HL-60 (cell line): ENCODE measurements around the gene RHOH.

ENCODE experiments used
- DNase-seq, 2 experiments: peaks; one replicate each; pipeline ENCODE4 v3.0.0-alpha.2; 2010 to 2020; ENCODE audit warnings: low read depth in 1 of 2, low spot score in 1 of 2
- H3K27ac ChIP-seq: fragments of 250-450 bp; sonication (Bioruptor Pico); replicated peaks from 2 replicates; pipeline ENCODE4 v1.5.1; 2020; ENCODE audit warnings: mild to moderate bottlenecking, moderate library complexity
- H3K27me3 ChIP-seq: fragments of 250-450 bp; sonication (Bioruptor Pico); 2 replicates; pipeline ENCODE4 v1.5.1; 2021; ENCODE audit warnings: mild to moderate bottlenecking, moderate library complexity; ENCODE audit not compliant: insufficient read depth, poor library complexity, severe bottlenecking
- H3K4me3 ChIP-seq: replicated peaks from 2 replicates; pipeline ENCODE4 v1.5.1; 2011; ENCODE audit warnings: mild to moderate bottlenecking, control low read depth, low read length; ENCODE audit not compliant: insufficient read depth
- CTCF ChIP-seq: IDR thresholded peaks from one replicate; pipeline ENCODE4 v1.5.1; 2011; ENCODE audit warnings: low read length, control low read depth, inconsistent platforms; ENCODE audit not compliant: insufficient read depth
- GABPA ChIP-seq: IDR thresholded peaks from 2 replicates; pipeline ENCODE4 v1.6.1; 2012; ENCODE audit warnings: low read depth
- POLR2AphosphoS5 ChIP-seq: IDR thresholded peaks from 2 replicates; pipeline ENCODE4 v1.6.1; 2012; ENCODE audit warnings: low read depth
- REST ChIP-seq: IDR thresholded peaks from 2 replicates; pipeline ENCODE4 v1.6.1; 2012; ENCODE audit warnings: low read depth; ENCODE audit not compliant: insufficient replicate concordance
- SPI1 ChIP-seq: IDR thresholded peaks from 2 replicates; pipeline ENCODE4 v1.6.1; 2012; ENCODE audit warnings: low read depth, mild to moderate bottlenecking, borderline replicate concordance

RHOH gene

GRCh38 chr4:40254608-40255392 is 58.0 kb downstream of the RHOH start:
- Histone ChIP-seq H3K27me3 (no peaks in the 10 kb centered on the region), H3K27ac (no peak overlapping the region)

GRCh38 chr4:40255393-40256281 is 58.8 kb downstream of the RHOH start:
- Histone ChIP-seq H3K27me3 (no peaks in the 10 kb centered on the region), H3K4me3 (no peak overlapping the region), H3K27ac (no peak overlapping the region)
- TF ChIP-seq GABPA (no peak), REST (no peak), SPI1 (no peak), POLR2AphosphoS5 (no peak), CTCF (no peak)
- DNase-seq, result no peak

More at GRCh38 chr4:40254608-40255392, 58.0 kb downstream of the RHOH start:
- no peak overlapping the region for H3K4me3 ChIP-seq
- TF ChIP-seq SPI1, result no peak
- TF ChIP-seq GABPA, result no peak
- TF ChIP-seq CTCF, result no peak
- no peak for TF ChIP-seq POLR2AphosphoS5
- TF ChIP-seq REST, result no peak
- no peak for DNase-seq

- no peak overlapping the region for H3K4me3 ChIP-seq
- no peak for TF ChIP-seq CTCF
- TF ChIP-seq POLR2AphosphoS5, result no peak
- no peak for TF ChIP-seq SPI1
- no peak for TF ChIP-seq REST
- no peak for TF ChIP-seq GABPA
- no peak for DNase-seq
- H3K27ac ChIP-seq, result no peak overlapping the region
- no peaks in the 10 kb centered on the region for H3K27me3 ChIP-seq
These were observed 59.5 kb downstream of the RHOH start for GRCh38 chr4:40256329-40256728.
